Measurements from ENCODE around the gene RAI1. TPM values are rescaled to one million over a fixed set of nuclear protein-coding genes. Genes with fewer than 3 reads are reported as not detected.

Gene RAI1
- total and polyA plus RNA-seq, 2 of the 13 experiments (the other 11 are each of a cell fraction or from before 2014, with no cell fraction given): 3.4 to 5.2 TPM

GRCh38 chr17:17836250-17836817 lies 155.1 kb downstream of the RAI1 start (continued):
- TF ChIP-seq ZNF646 (CRISPR knock-in tag; IDR thresholded peaks at IDR 0.05) (no peak), TAF1 (CRISPR knock-in tag; IDR thresholded peaks at IDR 0.05) (peak; percentile 89), KAT8 (CRISPR knock-in tag; IDR thresholded peaks at IDR 0.05) (no peak; the same call in 1 of the 2 replicates), HNRNPL (IDR thresholded peaks at IDR 0.05; ENCODE audit: low read depth, low read length) (no peak; the same call in 1 of the 2 replicates), MATR3 (CRISPR knock-in tag; IDR thresholded peaks at IDR 0.05) (no peak), ZNF280B (CRISPR knock-in tag; IDR thresholded peaks at IDR 0.05; ENCODE audit: borderline replicate concordance) (peak; percentile 45; the same call in 1 of the 2 replicates), ZFP37 (CRISPR knock-in tag; IDR thresholded peaks at IDR 0.05; ENCODE audit: borderline replicate concordance) (peak; percentile 71), GLMP (CRISPR knock-in tag; IDR thresholded peaks at IDR 0.05; ENCODE audit: borderline replicate concordance) (no peak), ZSCAN25 (CRISPR knock-in tag; IDR thresholded peaks at IDR 0.05) (no peak), HNRNPUL1 (IDR thresholded peaks at IDR 0.05; ENCODE audit: low read depth, low read length) (no peak; the same call in 1 of the 2 replicates), HBP1 (CRISPR knock-in tag; IDR thresholded peaks at IDR 0.05; ENCODE audit: low read depth) (peak; percentile 61; the same call in 1 of the 2 replicates), PPARG (CRISPR knock-in tag; conservative IDR thresholded peaks at IDR 0.05) (0 out of 2 replicates have a peak, but pooled peaks have one; percentile 44), ZNF652 (CRISPR knock-in tag; IDR thresholded peaks at IDR 0.05; ENCODE audit: borderline replicate concordance, low read depth) (no peak), HMGA1 (CRISPR knock-in tag; conservative IDR thresholded peaks at IDR 0.05) (no peak), ZEB1 (IDR thresholded peaks at IDR 0.05; ENCODE audit: insufficient replicate concordance, low read depth) (no peak), MYC (CRISPR knock-in tag; IDR thresholded peaks at IDR 0.05; ENCODE audit: borderline replicate concordance) (peak; percentile 98), IRF9 (CRISPR knock-in tag; IDR thresholded peaks at IDR 0.05; ENCODE audit: borderline replicate concordance) (no peak; the same call in 1 of the 2 replicates), ZFP62 (CRISPR knock-in tag; IDR thresholded peaks at IDR 0.05) (no peak)

Measured in HepG2 (cell line).